Lower lobe of right lung (tissue), 2 donors: ENCODE results near the gene SRPK1. TPM values are rescaled to one million over a fixed set of nuclear protein-coding genes. Genes with fewer than 3 reads are reported as not detected.

Experiments used
- ATAC-seq, 2 donors: fragments of 200-7000 bp; cut with Tn5 transposase; one replicate each; pipeline ENCODE4 v1.9.1; 2020 to 2022; ENCODE audit warnings: mild to moderate bottlenecking in 2 of 2, moderate library complexity in 2 of 2
- DNase-seq: peaks from one replicate; pipeline ENCODE4 v3.0.0-alpha.2; 2020
- H3K27ac ChIP-seq: fragments of 200-600 bp; one replicate; pipeline ENCODE4 v1.8.0; 2022
- H3K27me3 ChIP-seq: fragments of 200-600 bp; one replicate; pipeline ENCODE4 v1.8.0; 2022; ENCODE audit warnings: low read depth
- H3K36me3 ChIP-seq: fragments of 200-600 bp; one replicate; pipeline ENCODE4 v1.8.0; 2022; ENCODE audit warnings: mild to moderate bottlenecking
- H3K4me1 ChIP-seq: fragments of 200-600 bp; one replicate; pipeline ENCODE4 v1.8.0; 2022
- H3K4me3 ChIP-seq: fragments of 200-600 bp; one replicate; pipeline ENCODE4 v1.8.0; 2022; ENCODE audit warnings: mild to moderate bottlenecking
- H3K9me3 ChIP-seq: fragments of 200-600 bp; one replicate; pipeline ENCODE4 v1.8.0; 2022
- intact Hi-C: fragments of 100-400 bp; cut with DNase I; formaldehyde crosslinking; loops from one replicate; pipeline ENCODE4 v1.11.0; 2022
- total RNA-seq: library from RNA; stranded (reverse); fragmentation: NEBNext Ultra II Directional; extraction: Animal tissue kit (Norgen Biotek cat#: 25700); gene quantifications from one replicate; pipeline ENCODE4 v1.2.1, GENCODE V29; 2021
- TF ChIP-seq, protein P1 (sequence below): fragments of 200-600 bp; IDR thresholded peaks from one replicate; pipeline ENCODE4 v1.8.0; 2022; ENCODE audit warnings: antibody characterized with exemption, mild to moderate bottlenecking
- donor health status: DM: no; HTN: yes; CAD: no; lungs with severe emphysema.

Gene SRPK1
- total RNA-seq, 1 donor from 2014 or later = 30.9 TPM

DNA sequence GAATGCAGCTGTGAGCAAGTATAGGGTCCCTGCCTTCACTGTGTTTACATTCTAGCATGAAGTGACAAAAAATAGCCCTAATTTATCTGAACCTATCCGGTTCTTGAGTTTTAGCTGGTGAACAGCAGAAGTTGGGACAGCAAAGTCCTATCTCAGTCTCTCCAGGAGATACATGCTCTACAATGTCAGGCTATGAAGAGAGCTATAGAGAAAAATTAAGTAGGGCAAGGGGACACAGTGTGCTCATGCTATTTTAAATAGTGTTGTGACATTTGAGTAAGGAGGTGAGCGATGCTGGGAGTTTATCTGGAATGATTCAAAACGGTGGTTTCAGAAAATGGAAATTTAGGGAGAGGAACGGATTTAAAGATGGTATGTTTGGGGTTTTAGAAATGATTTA is 20.4 kb downstream of the SRPK1 start:
- ATAC-seq = no peak
- TF ChIP-seq, protein P1, sequence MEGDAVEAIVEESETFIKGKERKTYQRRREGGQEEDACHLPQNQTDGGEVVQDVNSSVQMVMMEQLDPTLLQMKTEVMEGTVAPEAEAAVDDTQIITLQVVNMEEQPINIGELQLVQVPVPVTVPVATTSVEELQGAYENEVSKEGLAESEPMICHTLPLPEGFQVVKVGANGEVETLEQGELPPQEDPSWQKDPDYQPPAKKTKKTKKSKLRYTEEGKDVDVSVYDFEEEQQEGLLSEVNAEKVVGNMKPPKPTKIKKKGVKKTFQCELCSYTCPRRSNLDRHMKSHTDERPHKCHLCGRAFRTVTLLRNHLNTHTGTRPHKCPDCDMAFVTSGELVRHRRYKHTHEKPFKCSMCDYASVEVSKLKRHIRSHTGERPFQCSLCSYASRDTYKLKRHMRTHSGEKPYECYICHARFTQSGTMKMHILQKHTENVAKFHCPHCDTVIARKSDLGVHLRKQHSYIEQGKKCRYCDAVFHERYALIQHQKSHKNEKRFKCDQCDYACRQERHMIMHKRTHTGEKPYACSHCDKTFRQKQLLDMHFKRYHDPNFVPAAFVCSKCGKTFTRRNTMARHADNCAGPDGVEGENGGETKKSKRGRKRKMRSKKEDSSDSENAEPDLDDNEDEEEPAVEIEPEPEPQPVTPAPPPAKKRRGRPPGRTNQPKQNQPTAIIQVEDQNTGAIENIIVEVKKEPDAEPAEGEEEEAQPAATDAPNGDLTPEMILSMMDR = no peak
- Histone ChIP-seq H3K4me1 (no peaks in the 10 kb centered on the region), H3K9me3 (no peaks in the 10 kb centered on the region), H3K36me3 (peaks cover 8% of the 10 kb centered on the region), H3K27me3 (no peaks in the 10 kb centered on the region), H3K27ac (no peak overlapping the region), H3K4me3 (no peak overlapping the region)
- no peak for DNase-seq
- intact Hi-C loops = no loop called here

DNA sequence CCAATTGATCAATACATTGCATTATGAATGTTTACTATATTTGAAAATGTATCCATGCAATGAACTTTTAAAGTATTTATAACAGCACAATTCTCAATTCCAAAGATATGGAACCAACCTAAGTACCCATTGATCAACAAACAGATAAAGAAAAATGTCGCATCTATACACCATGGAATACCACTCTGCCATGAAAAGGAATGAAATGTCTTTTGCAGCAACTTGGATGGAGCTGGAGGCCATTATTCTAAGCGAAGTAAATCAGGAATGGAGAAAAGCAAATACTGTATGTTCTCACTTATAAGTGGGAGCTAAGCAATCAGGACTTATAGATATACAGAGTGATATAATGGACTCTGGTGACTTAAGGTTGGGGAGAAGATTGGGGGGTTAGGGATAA is 22.9 kb downstream of the SRPK1 start:
- Histone ChIP-seq H3K4me1 (no peaks in the 10 kb centered on the region), H3K4me3 (no peak overlapping the region), H3K9me3 (no peaks in the 10 kb centered on the region), H3K27ac (no peak overlapping the region), H3K27me3 (no peaks in the 10 kb centered on the region), H3K36me3 (no peaks in the 10 kb centered on the region)
- TF ChIP-seq, protein P1 = no peak
- DNase-seq (no peak), ATAC-seq (no peak)
- intact Hi-C loops = no loop called here

DNA sequence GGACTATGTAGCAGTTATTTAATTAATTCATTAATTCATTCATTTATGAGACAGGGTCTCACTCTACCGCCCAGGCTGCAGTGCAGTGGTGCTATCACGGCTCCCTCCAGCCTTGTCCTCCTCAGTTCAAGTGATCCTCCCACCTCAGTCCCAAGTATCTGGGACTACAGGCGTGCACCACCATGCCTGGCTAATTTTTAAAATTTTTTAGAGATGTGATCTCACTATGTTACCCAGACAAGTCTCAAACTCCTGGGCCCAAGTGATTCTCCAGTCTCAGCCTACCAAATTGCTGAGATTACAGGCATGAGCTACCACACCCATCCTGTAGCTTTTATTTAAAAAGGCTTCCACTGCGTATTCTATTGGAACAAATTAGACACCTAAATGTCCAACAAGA is 23.4 kb downstream of the SRPK1 start:
- ATAC-seq = no peak
- no peaks in the 10 kb centered on the region for H3K36me3 ChIP-seq
- H3K4me1 ChIP-seq = no peaks in the 10 kb centered on the region
- TF ChIP-seq, protein P1 = no peak
- no peak for DNase-seq
- no peak overlapping the region for H3K27ac ChIP-seq
- H3K9me3 ChIP-seq = no peaks in the 10 kb centered on the region
- no peak overlapping the region for H3K4me3 ChIP-seq
- no peaks in the 10 kb centered on the region for H3K27me3 ChIP-seq
- intact Hi-C loops = no loop called here

DNA sequence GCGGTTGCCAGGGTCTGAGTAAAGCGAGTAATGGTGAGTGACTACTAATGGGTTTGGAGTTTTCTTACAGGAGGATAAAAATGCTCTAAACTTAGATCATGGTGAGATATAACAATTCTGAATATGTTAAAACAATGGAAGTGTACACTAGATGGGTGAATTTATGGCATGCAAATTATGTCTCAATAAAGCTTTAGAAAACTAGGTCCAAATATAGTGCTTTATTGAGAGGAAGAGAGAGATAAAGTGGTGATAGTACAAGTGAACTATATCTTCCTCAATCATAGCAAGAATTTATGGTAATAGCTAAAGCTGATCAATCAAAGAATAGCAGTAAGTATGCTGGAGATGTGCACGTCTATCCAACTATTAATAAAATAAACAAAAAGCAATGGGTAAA is 23.9 kb downstream of the SRPK1 start:
- H3K4me3 ChIP-seq = no peak overlapping the region
- TF ChIP-seq, protein P1 = no peak
- H3K27ac ChIP-seq = no peak overlapping the region
- intact Hi-C loops = no loop called here
- no peak for DNase-seq
- H3K36me3 ChIP-seq = no peaks in the 10 kb centered on the region
- no peaks in the 10 kb centered on the region for H3K4me1 ChIP-seq
- ATAC-seq = no peak
- H3K27me3 ChIP-seq = no peaks in the 10 kb centered on the region
- H3K9me3 ChIP-seq = no peaks in the 10 kb centered on the region

DNA sequence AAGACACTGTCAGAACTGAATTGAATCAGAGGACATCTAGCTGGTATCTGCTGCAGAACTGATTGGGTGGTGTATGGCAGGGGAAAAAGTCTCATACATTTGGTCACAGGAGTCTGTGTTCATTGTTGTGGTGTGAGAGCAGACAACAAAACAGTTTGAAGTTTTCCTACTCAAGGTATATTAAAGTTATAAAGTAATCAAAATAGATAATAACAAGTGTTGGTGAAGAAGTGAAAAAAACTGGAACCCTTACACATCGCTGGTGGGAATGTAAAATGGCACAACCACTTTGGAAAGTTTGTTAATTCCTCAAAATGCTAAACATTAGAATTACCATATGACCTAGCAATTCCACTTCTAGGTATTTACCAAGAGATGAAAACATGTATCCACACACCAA is 24.7 kb downstream of the SRPK1 start:
- Histone ChIP-seq H3K9me3 (no peaks in the 10 kb centered on the region), H3K27me3 (no peaks in the 10 kb centered on the region), H3K36me3 (no peaks in the 10 kb centered on the region), H3K27ac (no peak overlapping the region), H3K4me3 (no peak overlapping the region), H3K4me1 (no peaks in the 10 kb centered on the region)
- TF ChIP-seq, protein P1 = no peak
- intact Hi-C loops = no loop called here
- ATAC-seq (no peak), DNase-seq (no peak)

DNA sequence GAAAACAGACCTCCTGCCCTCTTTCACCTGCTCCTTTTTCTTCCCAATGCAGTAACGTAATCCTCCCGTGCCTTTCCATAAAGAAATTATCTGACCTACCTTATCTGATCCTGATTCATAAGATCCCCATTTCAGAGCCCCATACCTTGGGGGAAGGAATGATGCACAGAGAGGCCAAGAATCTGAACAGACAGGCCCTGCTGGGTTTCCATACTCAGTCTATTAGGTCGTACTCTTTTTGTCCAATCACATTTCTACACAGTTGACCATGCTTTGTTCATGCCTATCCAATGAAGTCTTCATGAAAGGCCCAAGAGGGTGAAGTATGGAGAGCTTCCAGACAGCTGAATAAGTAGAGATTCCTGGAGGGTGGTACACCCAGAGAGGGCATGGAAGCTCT is 25.3 kb downstream of the SRPK1 start:
- Histone ChIP-seq H3K4me3 (no peak overlapping the region), H3K4me1 (no peaks in the 10 kb centered on the region), H3K27ac (no peak overlapping the region), H3K9me3 (no peaks in the 10 kb centered on the region), H3K27me3 (no peaks in the 10 kb centered on the region), H3K36me3 (no peaks in the 10 kb centered on the region)
- DNase-seq = no peak
- ATAC-seq = no peak
- TF ChIP-seq, protein P1 = no peak
- intact Hi-C loops = no loop called here
